Fibroblast of skin of abdomen (primary cell): ENCODE data around the gene NPHP4.
"Not testable (repeated sequence)": the region's sequence is repeated elsewhere in the genome, so short reads cannot be mapped to it uniquely, and the experiment has no call there.

Experiments
- DNase-seq: peaks from one replicate; pipeline ENCODE4 v3.0.0-alpha.2; 2013

NPHP4 gene

GRCh38 chr1:6023346-6023745 lies 31.1 kb upstream of the NPHP4 start:
- DNase-seq = no peak

- no peak for DNase-seq
These were observed 30.0 kb upstream of the NPHP4 start for GRCh38 chr1:6022193-6022592.

GRCh38 chr1:6019166-6019845 lies 27.1 kb upstream of the NPHP4 start:
- DNase-seq = no peak

GRCh38 chr1:6017654-6018053 lies 25.4 kb upstream of the NPHP4 start:
- DNase-seq = not testable (repeated sequence)

- peak; percentile 62 for DNase-seq
These were observed 24.1 kb upstream of the NPHP4 start for GRCh38 chr1:6016191-6016865.

GRCh38 chr1:6014130-6014999 lies 22.1 kb upstream of the NPHP4 start:
- no peak for DNase-seq

GRCh38 chr1:6013491-6013890 lies 21.3 kb upstream of the NPHP4 start:
- DNase-seq = no peak

- no peak for DNase-seq
These were observed 20.5 kb upstream of the NPHP4 start for GRCh38 chr1:6012529-6013318.

GRCh38 chr1:6011946-6012258 lies 19.7 kb upstream of the NPHP4 start:
- DNase-seq = no peak

- no peak for DNase-seq
These were observed 19.1 kb upstream of the NPHP4 start for GRCh38 chr1:6011161-6011945.

GRCh38 chr1:6010554-6010953 lies 18.3 kb upstream of the NPHP4 start:
- DNase-seq = no peak

GRCh38 chr1:6009120-6010040 lies 17.2 kb upstream of the NPHP4 start:
- no peak for DNase-seq

GRCh38 chr1:6008696-6009095 lies 16.5 kb upstream of the NPHP4 start:
- no peak for DNase-seq

- DNase-seq = no peak
These were observed 15.8 kb upstream of the NPHP4 start for GRCh38 chr1:6008084-6008415.

GRCh38 chr1:6007318-6008083 lies 15.3 kb upstream of the NPHP4 start:
- peak; percentile 67 for DNase-seq

GRCh38 chr1:6006882-6007281 lies 14.7 kb upstream of the NPHP4 start:
- no peak for DNase-seq

GRCh38 chr1:6005276-6005917 lies 13.2 kb upstream of the NPHP4 start:
- no peak for DNase-seq

- DNase-seq = no peak
These were observed 12.3 kb upstream of the NPHP4 start for GRCh38 chr1:6004412-6005123.
